Activated CD8-positive, alpha-beta memory T cell treated with anti-CD3 and anti-CD28 coated beads for 36 hours (primary cell): Measurements from ENCODE around the gene INPPL1. TPM values are rescaled to one million over a fixed set of nuclear protein-coding genes. Genes with fewer than 3 reads are reported as not detected.
"Not testable (repeated sequence)": the region's sequence is repeated elsewhere in the genome, so short reads cannot be mapped to it uniquely, and the experiment has no call there.

Source experiments
- CTCF ChIA-PET: fragments of 350-600 bp; sonication (Branson Sonifier 250); formaldehyde crosslinking; loops from one replicate; lab custom pipeline; 2021; ENCODE audit warnings: antibody characterized with exemption; lab: Charles Lee
- POLR2A ChIA-PET: fragments of 350-600 bp; sonication (Branson Sonifier 250); formaldehyde crosslinking; loops from one replicate; lab custom pipeline; 2021; ENCODE audit warnings: antibody characterized with exemption; lab: Charles Lee
- total RNA-seq, 2 experiments: library from RNA; stranded (reverse); gene quantifications; one replicate each; pipeline ENCODE4 v1.2.3, GENCODE V29; 2021

Gene INPPL1
- total RNA-seq, 2 experiments from 2014 or later, result 93.9 to 104 TPM

- CTCF ChIA-PET, result interaction anchor here (0.7 kb wide), 1 partner anchor 212 kb away, joined by 4 read pairs; no protein-coding TSS in a partner anchor
- POLR2A ChIA-PET, result not testable (repeated sequence)
These were observed 17.8 kb upstream of the INPPL1 start for GRCh38 chr11:72206794-72207193.

DNA sequence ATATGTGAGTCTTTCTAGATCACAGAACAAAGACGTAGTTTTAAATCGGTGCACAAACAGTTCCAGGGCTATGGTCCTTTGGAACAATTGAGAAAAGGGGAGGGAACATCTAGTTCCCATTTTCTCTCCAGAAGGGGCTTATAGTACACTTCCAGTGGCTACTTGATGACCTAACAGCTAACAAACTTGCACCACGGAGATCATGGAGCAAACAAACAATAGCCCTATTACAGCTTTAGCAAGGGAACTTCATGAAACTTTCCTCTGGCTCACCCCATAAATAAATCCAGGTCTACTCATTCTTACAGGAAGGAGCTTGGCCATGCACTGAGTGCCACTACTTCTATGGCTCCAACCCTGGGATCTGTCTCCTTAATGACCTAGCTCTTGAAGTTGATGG, 16.3 kb upstream of the INPPL1 start:
- CTCF ChIA-PET, result interaction anchor here (0.7 to 1.4 kb wide), 4 partner anchors 10 to 229 kb away, joined by 3 to 4 read pairs (median 3); no protein-coding TSS in a partner anchor
- POLR2A ChIA-PET, result no interaction called here

DNA sequence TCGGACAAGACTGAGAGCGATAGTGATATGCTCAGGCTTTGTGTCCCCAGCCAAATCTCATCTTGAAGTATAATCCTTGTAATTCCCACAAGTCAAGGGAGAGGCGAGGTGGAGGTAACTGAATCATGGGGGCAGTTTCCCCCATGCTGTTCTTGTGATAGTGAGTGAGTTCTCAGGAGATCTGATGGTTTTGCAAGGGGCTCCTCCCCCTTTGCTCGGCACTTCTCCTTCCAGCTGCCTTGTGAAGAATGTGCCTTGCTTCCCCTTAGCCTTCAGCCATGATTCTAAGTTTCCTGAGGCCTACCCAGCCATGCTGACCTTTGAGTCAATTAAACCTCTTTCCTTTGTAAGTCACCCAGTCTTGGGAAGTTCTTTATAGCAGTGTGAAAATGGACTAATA, 15.5 kb upstream of the INPPL1 start:
- ChIA-PET POLR2A (no interaction called here), CTCF (interaction anchor here (1.2 kb wide), 1 partner anchor 25 kb away, joined by 3 read pairs; no protein-coding TSS in a partner anchor)

- CTCF ChIA-PET, result no interaction called here
- POLR2A ChIA-PET, result no interaction called here
These were observed 7.9 kb upstream of the INPPL1 start, which contains the start of gene FOLR2 for GRCh38 chr11:72216638-72217037. Gene FOLR2, plus strand, starts transcription at chr11:72216794. Its CDS starts 1,791 bp downstream, at chr11:72218585.

- POLR2A ChIA-PET, result interaction anchor here (0.5 kb wide), 1 partner anchor 8 kb away, joined by 5 read pairs; no protein-coding TSS in a partner anchor
- CTCF ChIA-PET, result no interaction called here
These were observed 6.7 kb upstream of the INPPL1 start for GRCh38 chr11:72217841-72218240.

- POLR2A ChIA-PET, result interaction anchor here (0.5 kb wide), 1 partner anchor 8 kb away, joined by 5 read pairs; no protein-coding TSS in a partner anchor
- CTCF ChIA-PET, result no interaction called here
These were observed 6.3 kb upstream of the INPPL1 start for GRCh38 chr11:72218251-72218745.

- CTCF ChIA-PET, result no interaction called here
- POLR2A ChIA-PET, result no interaction called here
These were observed 3.7 kb upstream of the INPPL1 start for GRCh38 chr11:72220696-72221363.

DNA sequence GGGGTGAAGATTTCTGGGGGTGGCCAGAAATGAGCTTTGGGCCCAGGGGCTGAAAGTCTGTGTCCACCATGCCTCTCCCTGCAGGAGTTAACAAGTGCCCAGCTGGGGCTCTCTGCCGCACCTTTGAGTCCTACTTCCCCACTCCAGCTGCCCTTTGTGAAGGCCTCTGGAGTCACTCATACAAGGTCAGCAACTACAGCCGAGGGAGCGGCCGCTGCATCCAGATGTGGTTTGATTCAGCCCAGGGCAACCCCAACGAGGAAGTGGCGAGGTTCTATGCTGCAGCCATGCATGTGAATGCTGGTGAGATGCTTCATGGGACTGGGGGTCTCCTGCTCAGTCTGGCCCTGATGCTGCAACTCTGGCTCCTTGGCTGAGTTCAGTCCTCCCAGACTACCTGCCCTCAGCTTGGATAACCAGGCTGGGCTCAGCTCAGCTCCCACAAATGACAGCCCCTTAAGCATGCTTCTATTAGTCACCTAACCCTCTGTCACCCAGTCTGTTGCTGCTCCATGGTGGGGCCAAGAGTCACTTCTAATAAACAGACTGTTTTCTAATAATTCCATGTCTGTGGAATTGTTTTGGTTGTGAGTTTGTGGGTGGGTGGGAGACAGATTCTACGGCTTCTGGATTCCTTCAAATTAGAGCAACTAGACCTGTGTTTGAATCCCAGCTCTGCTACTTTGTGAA, 3.0 kb upstream of the INPPL1 start:
- ChIA-PET POLR2A (no interaction called here), CTCF (no interaction called here)

GRCh38 chr11:72222106-72222891, 2.3 kb upstream of the INPPL1 start:
- POLR2A ChIA-PET, result no interaction called here
- CTCF ChIA-PET, result interaction anchor here (0.8 to 1.7 kb wide), 3 partner anchors 16 to 168 kb away, joined by 3 to 6 read pairs (median 3); no protein-coding TSS in a partner anchor

DNA sequence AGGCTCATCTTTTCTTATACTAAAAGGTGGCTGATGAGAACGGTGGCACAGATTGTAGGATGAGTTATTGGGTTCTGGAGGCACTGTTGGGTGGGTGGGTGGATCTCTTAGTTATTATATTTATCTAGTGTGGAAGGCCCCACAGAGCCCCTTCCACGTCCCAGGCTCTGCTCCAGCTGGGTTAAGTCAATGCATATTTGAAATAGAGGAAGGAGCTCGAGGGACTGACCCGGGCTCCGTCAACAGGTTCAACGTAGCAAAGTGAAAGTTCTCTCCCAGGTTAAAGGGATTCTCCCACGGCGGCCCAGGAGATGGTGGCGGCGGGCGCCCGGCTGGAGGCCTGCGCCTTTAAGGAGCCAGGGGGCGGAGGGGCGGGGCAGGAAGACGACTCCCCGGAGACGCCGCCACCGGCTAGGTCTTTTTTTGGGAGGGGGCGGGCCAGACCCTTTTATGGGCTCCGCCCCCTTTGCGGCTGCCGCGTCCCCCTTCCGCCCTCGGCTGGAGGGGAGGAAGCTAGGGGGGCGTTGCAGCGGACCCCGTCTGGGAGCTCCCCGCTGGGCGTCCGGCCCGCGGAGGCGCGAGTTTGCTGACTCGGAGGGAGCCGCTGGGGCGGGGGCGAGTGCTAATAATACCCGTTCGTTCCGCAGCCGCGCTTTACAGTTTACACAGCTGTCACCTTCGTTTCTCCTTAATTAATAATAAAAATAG, 1.5 kb upstream of the INPPL1 start:
- ChIA-PET CTCF (interaction anchor here (0.8 to 1.7 kb wide), 3 partner anchors 15 to 169 kb away, joined by 3 to 6 read pairs (median 3); no protein-coding TSS in a partner anchor), POLR2A (interaction anchor here (1.2 kb wide), 1 partner anchor 12 kb away, joined by 3 read pairs; no protein-coding TSS in a partner anchor)

DNA sequence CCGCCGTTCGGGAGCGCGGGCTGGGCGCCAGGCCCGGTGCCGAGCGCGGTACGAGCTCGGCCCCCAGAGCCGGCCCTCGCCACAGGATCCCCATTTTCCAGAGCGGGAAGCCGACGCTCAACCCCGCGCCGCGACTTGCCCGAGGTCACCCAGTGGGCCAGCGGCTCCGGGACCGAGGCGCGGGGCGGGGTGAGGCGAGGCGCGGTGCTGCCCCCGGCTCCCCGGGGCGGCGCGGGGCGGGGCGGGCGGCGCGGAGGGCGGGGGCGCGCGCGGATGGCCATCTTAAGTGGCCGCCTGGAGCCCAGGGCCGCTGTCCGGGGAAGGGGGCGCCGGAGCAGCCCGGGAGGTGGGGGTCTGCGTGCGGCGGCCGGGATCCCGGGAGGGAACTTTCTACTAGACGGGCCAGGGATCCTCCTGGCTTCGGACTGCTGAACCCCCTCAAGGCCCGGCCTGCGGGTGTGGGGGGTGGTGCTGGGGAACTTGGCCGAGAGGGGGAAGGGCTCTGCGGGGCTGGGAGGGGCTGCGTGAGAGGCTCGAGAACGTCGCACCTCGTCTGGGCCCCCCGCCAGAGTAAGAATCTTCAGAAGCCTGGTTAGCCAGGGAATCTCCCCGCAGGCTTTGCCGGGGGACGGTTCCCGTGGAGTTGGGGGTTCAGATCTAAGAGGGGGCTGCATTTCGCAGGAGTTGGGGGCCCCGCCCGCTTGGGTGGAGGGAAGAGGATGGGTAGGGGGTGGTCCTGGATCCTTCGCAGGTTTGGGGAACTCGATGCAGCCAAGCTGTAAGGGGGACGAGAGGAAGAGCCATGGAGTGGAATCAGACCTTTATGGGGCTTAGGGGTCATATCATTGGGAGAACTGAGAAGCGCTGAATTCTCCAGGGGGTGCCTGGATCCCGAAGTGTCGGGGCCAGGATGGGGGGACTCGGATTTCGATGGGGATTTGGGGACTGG, 678 bp upstream of the INPPL1 start:
- POLR2A ChIA-PET, result interaction anchor here (0.7 to 1.2 kb wide), 2 partner anchors 11 to 195 kb away, joined by 3 to 7 read pairs; no protein-coding TSS in a partner anchor
- CTCF ChIA-PET, result interaction anchor here (0.7 to 1.7 kb wide), 4 partner anchors 14 to 139 kb away, joined by 3 to 6 read pairs (median 4); no protein-coding TSS in a partner anchor

DNA sequence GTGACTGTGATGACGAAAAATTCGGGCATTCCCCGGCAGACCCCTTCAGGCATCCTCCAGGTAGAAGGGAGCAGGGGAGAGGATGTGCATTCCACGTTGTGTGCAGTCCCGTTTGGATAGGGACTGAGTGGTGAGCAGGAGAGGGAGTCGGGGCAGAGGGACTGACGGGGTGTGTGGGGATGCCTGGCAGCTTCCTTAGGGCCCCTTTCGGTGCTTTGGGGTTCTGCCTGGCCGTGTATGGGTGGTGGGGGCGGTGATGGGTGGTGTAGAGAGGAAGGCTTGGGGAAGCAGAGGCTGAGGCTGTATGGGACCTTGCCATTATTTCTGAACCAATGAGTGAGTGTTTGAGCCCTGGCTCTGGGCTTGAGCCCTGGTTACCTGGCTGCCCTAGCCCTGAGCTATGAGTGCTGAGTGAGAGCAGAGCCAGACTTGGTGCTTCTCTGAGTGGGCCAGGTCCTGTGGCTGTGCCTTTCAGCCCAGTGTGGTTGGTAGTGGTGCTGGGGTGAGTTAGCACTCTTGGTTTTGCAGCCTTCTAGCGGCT, 914 bp downstream of the INPPL1 start:
- POLR2A ChIA-PET, result interaction anchor here (0.8 kb wide), 1 partner anchor 12 kb away, joined by 3 read pairs; no protein-coding TSS in a partner anchor
- CTCF ChIA-PET, result interaction anchor here (0.6 to 1.6 kb wide), 5 partner anchors 13 to 217 kb away, joined by 3 to 4 read pairs (median 4); no protein-coding TSS in a partner anchor

DNA sequence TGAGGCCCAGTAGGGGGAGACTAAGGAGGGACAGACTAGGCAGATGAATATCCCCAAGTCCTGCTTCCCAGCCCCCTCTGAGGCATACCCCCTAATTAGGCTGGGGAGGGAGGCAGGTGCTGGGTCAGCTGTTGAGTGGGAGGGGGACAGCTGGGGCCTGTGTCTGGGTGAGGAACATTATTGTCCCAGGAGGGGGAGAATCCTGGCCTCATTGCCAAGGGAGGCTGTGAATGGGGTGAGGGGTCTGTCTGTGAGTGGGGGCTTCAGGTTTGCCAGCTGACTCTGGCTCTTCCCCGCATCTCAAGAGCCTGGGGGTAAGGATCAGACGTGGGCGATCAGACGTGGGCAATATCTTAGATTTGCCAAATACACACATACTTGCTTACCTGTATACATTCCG, 2.1 kb downstream of the INPPL1 start:
- POLR2A ChIA-PET, result interaction anchor here (0.7 kb wide), 1 partner anchor 9 kb away, joined by 5 read pairs; no protein-coding TSS in a partner anchor
- CTCF ChIA-PET, result interaction anchor here (0.9 to 1.6 kb wide), 3 partner anchors 11 to 43 kb away, joined by 4 read pairs; no protein-coding TSS in a partner anchor

DNA sequence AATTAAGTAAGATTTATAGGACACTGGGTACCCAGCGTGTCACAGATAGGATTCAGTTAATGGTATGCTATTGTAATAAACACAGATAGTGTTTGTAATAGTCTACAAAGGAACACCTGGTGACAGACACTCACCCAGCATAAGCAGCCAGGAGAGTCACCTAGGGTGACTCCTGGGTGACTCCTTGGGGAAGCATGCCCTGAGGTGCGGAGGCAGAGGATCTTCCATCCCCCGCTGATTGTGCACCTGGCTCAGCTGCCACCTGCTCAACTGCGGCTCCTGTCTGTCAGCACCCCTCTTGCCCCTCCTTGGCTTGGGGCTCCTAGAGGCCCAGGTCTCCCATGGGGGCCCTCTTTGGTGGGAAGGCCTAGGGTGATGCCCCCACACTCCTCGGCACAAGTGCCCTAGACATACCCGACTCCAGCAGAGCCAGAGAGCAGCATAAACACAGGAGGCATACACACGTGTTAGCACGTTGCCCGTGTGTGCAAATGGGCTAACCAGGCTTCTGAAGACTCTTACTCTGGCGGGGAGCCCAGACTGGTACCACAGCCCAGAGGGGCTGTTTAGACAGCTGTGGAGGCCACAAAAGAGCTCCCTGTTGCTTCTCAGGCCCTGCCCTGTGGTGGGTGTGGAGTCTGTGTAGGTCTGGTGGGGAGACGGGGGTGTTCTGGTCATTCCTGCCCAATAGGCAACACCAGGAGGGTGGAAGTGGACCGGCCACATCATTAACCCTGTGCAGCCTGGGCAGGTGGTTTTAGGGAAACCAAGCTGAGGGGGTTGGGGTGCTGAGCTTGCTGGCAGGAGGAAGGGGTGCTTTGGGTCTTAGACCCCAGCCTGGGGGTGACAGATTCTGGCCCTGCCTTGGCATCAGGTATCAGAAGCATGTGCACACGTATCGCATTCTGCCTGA, 3.0 kb downstream of the INPPL1 start:
- ChIA-PET CTCF (interaction anchor here (0.9 to 2.6 kb wide), 2 partner anchors 10 to 11 kb away, joined by 4 to 10 read pairs; no protein-coding TSS in a partner anchor), POLR2A (no interaction called here)

GRCh38 chr11:72228229-72228843, 3.8 kb downstream of the INPPL1 start:
- ChIA-PET POLR2A (interaction anchor here (0.7 kb wide), 1 partner anchor 15 kb away, joined by 4 read pairs; no protein-coding TSS in a partner anchor), CTCF (interaction anchor here (0.7 to 2.6 kb wide), 2 partner anchors 10 to 62 kb away, joined by 3 to 10 read pairs; no protein-coding TSS in a partner anchor)
